Activated CD8-positive, alpha-beta memory T cell treated with anti-CD3 and anti-CD28 coated beads for 24 hours (primary cell): ENCODE measurements around the gene ZNF462.
"Not testable (repeated sequence)": the region's sequence is repeated elsewhere in the genome, so short reads cannot be mapped to it uniquely, and the experiment has no call there.

Source experiments
- DNase-seq: peaks from one replicate; pipeline ENCODE4 v3.0.0-alpha.2; 2020

ZNF462 gene

GRCh38 chr9:106887066-106887465 is 24.1 kb downstream of the ZNF462 start:
- no peak for DNase-seq

DNA sequence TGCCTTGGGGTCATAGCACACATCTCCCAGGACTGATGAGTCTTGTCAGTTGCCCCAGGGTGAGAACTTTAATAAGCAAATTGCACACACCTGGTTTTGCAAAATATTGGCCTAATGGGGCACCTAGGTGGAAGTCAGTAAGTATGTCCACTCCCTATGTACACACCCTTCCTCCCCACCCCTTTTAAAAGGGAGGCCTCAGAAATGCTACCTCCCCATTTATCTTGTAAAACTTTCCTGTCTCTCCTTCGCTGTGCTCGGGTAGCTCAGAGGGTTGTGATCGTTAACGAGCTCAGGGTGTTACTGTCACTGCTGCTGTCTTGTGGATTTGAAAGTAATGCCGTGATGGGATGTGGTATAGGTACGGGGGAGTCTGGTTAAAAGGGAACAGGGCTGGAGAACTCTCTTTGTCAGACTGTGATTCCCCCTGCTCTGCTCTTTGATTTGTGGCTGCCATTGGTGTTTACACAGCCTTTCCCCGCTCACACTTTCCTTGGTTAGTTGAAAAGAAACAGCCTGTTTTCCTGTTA is 26.2 kb downstream of the ZNF462 start:
- DNase-seq, result no peak

DNA sequence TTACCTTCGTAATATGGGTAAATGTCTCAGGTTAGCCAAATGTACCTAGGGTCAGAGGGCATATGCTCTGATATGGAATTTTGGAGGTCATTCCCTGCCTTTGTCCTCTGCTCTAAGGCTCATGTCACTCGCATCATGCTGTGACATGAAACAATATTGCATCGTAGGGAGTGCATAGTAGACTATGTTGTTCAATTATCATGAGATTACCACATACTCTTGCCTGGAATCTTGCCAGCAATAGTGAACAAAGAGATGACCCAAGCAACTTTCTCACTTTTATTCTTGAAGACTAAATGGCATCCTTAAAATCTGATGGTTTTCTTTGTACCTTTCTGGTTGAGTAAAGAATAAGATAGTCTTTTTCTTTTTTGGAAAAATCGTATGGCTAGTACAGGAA is 27.6 kb downstream of the ZNF462 start:
- no peak for DNase-seq

DNA sequence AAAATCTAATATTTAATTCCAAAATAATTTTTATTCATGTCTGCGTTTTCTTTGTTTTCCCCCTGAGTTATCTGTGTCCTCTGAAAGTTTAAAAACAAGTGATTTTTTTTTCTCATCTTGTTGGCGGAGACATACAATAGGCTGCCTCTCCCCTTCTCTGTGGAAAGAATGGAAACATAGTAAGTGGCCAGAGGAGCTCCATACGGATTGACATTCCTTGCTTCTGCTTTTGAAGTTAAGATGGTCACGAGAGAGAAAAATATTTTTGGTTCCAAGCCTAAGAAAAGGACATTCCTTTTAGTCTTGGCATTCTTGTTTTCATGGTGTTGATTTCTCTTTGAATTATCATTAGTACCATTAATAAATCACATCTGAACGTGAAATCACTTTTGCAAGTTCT is 28.3 kb downstream of the ZNF462 start:
- DNase-seq, result no peak

DNA sequence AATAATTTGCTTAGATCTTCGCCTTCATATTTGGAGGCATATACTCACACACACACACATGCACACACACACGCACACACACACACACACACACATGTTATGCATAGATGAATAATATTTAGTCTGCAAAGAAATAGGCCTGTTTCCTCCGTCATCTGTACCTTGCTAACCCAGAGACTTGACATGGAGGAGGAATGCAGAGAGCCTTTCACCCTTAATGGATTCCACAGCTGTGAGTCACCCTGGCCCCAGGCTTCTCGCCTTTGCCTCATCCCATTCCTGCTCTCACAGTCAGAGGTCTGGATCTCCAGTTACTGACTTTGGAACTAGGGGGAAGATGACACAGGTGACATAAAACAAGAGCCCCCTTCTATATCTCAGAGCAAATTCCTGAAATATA is 29.7 kb downstream of the ZNF462 start:
- no peak for DNase-seq

DNA sequence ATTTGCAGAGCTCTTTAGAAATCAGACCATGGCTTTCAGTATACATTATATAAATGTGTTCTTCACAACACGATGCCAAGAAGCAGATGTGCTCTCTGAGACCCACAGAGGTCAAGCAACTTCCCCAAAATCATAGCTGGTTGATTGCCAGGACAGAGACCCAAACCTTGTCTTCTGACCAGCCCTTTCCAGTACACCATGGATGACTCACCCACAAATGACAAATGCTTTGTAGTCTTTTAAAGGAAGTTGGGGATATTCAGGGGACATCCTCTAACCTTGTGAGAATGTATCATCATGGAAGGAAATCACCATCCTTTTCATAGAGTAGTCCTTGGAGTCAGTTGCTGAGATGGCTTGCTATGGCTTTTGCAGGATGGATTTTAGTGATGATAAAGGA is 30.1 kb downstream of the ZNF462 start:
- no peak for DNase-seq

DNA sequence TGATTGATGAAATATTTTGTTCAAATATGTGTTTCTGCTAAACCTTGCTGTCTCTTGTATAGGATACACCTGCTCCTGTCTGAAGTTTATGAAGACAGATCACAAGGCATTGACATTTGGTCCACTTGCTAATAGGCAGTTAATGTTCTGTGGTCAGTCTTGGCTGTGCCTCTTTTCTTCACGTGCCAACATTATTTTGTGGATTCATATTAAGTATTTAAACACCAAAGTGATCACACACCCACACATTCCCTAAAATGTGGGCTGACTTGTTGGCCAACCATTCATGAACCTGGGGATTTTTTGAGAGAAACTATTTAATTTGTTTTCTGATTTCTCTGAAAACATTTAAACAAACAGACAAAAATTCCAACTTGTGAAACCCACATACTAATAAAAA is 33.7 kb downstream of the ZNF462 start:
- DNase-seq, result no peak

DNA sequence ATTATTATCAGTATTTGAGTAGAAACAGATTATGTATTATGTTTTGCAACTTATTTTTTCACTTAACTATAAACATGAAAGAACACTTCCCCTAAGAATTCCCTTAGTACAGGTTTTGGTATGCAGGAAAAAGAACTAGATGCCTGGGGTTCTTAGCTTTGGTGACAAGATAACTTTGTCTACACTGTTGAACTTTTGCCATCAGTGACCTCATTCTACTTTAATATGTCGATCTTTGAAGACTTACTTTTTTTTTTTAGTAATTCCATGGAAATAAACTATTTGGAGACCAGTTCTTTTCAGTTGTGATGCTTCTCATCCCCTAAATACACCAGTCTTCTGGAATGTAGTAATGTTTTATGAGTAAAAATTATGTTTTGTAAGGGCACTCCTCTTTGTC is 34.3 kb downstream of the ZNF462 start:
- DNase-seq, result no peak

DNA sequence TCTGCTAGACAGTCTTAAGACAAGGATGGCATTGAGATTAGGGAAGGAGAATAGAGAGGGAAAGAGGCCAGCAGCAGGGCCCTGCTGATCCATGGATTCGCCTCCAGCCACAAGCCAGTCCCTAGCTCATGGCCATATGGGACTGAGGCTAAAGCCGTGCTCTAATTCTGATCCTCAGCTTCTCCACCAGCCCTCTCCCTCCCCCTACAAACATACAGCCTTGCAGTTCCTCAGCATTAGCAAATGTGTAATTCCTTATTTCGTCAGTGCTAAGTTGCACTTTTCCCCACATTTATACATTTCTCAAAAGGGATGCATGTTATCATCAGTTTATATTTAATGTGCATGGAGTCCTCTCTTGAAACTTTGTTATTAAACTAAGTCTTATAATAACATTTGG is 34.8 kb downstream of the ZNF462 start:
- DNase-seq, result no peak

GRCh38 chr9:106900523-106900922 is 37.6 kb downstream of the ZNF462 start:
- not testable (repeated sequence) for DNase-seq

DNA sequence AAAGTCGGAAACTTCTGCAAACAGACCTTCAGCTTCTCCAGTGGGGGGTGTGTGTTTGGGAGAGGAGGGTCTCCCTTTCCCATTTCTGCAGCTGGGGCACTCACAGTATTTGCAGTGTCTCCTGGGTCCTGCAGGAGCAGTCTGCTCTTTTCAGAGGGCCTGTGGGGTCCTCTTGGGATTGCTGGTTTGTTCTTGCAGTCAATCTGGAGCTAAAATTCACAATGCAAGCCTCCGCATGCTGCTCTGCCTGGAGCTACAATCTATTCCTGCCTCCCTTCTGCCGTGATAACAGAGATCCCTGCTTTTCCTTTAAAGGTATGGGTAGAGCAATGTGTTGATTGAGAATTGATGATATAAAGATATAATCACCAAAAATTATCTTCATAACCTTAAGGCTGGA is 43.2 kb downstream of the ZNF462 start:
- no peak for DNase-seq

GRCh38 chr9:106911951-106912350 is 49.0 kb downstream of the ZNF462 start:
- DNase-seq, result no peak

DNA sequence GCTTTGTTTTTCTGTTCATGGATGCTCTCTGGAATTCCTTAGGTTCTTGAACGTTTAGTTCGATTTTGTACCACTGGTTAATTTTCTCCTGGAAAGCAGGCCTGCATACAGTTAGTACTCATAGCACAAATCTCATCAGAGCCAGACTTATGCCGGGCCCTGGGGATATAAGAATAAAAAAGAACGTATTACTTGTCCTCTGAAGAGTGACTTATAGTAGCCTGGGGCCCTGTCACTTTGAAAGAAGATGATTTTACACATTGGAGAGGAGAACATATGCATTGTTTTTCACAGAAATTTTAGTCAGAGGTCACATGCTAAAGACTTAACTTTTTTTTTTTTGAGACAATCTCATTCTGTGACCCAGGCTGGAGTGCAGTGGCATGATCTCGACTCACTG is 50.3 kb downstream of the ZNF462 start:
- no peak for DNase-seq

DNA sequence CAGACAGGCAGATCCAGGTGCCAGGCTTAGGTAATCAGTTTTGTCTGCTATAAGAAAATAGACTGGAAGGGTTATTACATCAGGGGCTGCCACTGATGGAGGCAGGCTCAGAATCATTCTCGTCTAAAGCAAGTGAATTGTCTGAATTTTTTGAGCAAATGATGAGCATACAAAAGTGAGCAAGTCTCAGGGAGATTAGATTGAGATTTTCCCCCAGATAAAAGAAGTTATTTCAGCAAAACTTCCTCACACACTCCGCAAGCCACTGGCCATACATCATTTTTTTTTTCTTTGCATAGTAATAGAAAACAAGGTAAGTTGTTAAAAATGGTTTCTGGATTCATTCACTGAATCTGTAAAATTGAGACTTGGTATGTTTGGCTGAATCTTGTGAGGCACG is 52.9 kb downstream of the ZNF462 start:
- DNase-seq, result no peak

DNA sequence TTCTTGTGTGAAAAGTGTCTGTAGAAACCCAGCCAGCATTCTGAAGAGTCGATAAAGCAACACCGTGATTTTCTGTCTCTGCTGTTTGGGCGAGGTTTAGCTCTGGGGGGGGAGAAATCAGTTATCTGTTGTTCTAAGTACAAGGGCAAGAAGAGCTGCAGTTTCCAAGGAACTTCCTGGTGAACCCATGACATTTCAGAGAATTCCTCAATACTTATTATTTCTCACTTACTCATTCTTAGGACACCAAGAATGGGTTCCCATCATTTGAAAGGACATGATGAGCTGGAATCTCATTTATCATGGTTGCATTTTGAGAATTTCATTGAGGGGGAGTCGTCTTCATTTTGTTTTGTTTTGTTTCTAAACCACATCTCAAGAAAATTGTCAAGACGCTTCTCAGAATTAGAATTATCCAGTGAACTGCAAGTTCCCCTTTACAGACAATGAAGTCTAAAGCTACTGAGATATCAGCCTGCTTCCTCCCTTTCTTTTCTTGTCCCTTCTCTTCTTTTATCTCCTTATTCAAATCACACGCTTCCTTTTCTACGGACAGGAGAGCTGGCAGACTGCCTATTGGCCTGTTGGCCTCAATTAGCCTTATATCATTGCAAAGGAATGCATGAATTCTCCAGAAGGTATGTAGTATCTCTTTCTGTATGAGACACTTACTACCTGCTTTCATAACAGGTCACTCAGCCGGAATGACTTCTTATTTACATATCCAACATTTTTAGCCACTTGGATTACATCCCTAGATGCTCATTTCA is 53.7 kb downstream of the ZNF462 start:
- no peak for DNase-seq

DNA sequence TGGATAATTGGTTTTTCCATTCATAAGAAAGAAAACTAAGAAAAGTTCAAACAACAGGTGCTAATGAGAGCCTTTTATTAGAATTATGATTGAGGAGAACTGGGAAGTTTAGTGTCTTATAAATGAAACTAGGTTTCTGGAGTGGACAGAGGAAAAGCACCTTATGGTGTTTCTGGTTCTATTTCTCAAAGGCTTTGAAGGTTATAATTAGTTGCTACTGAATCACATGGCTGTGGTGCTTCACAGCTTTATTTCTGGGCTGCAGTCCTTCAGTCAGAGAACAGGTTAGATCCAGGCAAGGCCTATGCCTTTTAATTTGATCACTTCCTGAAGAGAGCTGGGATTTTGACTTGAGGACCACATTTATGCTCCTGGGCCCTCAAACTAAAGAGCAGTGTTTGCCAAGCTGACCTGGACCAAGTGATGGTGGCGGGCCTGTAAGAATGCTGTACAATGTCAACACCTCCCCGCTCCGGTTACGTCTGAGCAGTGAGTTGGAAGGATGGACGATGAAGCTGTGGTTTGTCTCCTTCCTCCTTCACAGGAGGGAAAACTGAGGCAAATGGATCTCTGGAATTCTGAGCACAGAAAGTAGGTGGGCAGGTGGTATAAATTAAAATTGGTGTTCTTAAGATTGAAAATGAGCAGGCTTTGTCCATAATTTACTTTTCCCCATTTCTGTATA is 56.0 kb downstream of the ZNF462 start:
- no peak for DNase-seq

DNA sequence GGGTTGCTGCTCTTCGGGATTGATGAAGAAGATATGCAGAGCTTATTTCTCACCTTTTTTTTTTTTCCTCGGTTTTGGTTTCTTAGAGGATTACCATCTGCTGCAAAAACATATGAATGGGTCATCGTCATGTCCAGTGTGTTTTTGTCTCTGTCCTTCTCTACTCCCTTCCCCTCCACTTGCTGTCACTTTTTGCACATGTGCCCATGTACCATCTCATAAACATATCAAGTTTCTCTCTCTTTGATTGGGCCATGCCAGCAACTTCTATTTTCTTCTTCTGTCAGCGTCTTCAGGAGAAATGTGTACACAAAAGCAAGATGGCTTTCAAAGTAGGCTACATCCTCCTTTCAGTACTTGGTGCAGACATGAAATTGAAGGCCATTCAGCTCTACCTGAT is 57.1 kb downstream of the ZNF462 start:
- DNase-seq, result no peak

- DNase-seq, result no peak
Measured at GRCh38 chr9:106920701-106921283, 57.8 kb downstream of the ZNF462 start.

DNA sequence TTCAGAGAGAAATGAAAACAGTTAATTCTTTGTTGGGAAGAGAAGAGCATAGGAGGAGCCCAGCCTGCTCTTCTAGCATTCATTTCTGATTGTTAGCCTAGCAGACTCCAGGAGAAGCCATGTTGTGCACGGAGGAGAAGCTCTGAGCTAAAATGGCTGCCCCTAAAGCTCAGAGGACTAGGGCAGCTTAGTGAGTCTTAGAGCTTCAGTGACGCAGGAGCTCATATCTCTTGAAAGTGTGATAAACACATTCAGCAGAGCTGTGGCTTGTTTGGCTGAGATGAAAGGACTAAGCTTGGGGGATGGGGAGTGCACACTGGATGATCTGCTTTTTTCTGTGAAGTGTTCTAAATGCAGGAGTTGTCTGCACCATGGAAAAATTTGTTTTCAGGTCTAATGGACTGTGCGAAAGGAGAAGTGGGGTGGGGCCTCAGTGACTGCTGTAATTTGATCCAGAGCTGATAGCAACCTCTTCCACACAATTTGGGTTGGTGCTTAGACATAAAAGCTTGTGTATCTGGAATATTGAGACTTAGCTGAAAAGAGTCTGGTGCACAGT is 58.5 kb downstream of the ZNF462 start:
- DNase-seq, result no peak

- DNase-seq, result no peak
Measured at GRCh38 chr9:106922026-106922425, 59.1 kb downstream of the ZNF462 start.

DNA sequence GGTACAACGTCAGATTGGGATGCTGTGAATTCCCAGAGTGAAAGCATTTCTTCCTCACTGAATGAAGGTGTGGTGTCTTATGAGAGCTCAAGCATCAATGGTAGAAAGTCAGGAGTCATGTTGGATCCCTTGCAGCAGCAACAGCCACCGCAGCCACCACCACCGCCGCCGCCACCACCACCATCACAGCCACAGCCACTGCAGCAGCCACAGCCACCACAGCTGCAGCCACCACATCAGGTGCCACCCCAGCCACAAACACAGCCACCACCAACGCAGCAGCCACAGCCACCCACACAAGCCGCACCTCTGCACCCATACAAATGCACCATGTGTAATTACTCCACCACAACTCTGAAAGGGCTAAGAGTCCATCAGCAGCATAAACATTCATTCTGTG is 62.4 kb downstream of the ZNF462 start:
- no peak for DNase-seq

DNA sequence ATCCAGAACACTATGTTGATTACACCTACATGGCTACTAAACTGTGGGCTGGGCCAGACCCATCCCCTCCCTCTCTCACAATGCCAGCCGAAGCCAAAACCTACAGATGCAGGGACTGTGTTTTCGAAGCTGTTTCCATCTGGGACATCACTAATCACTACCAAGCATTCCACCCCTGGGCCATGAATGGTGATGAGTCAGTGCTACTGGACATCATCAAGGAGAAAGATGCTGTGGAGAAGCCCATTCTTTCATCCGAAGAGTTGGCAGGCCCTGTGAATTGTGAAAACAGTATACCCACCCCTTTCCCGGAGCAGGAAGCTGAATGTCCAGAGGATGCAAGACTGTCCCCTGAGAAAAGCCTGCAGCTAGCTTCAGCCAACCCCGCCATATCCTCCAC is 65.0 kb downstream of the ZNF462 start:
- DNase-seq, result no peak

DNA sequence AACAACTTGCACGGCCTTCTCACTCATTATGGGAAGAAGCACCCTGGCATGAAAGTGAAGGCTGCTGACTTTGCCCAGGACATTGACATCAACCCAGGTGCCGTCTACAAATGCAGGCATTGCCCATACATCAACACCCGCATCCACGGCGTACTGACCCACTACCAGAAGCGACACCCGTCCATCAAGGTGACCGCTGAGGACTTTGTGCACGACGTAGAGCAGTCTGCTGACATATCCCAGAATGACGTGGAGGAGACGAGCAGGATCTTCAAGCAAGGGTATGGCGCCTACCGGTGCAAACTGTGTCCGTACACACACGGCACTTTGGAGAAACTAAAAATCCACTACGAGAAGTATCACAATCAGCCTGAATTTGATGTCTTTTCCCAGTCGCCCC is 65.4 kb downstream of the ZNF462 start:
- no peak for DNase-seq
